Measurements from ENCODE around the gene ALCAM. TPM values are rescaled to one million over a fixed set of nuclear protein-coding genes. Genes with fewer than 3 reads are reported as not detected.

Gene ALCAM
- polyA plus RNA-seq, 1 of the 3 experiments (the other 2 are of a cell fraction), result 58.3 TPM

DNA sequence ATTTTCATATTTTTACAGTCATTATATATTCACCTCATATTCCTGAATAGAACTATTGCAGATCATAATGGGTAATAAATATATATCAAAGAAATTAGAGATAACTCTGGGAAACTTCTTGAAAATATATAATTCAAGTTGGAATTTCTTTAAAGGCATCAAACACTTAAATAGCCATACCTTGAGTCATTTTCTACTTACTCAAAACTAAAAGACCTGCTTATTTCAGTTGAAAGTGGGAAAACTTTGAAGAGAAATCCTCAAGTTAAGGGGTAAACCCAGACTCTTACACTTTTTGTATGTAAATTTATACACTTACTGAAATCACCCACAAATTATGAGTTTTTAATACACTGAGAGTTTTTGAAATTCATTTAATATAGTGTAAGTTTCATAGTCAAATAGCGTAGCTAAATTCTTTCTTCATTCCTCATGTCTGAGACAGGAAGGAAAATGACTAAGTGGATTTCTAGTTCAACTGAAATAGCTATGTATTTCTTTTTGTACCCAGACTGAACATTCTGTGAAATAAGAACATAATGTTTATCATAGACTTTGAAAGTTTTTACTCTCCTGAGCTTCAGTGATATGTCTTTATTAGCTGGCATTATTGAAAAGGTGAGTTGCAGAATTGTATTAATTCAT is 4.6 kb upstream of the ALCAM start:
- Histone ChIP-seq H3K9ac (peak overlapping the region; percentile 57; the same call in 1 of the 2 replicates), H3K4me2 (peak overlapping the region; percentile 55; the same call in 1 of the 2 replicates), H3K4me3 (ENCODE audit: low read depth in 2 of 2, low read length in 1 of 2) (0 out of 4 replicates have a peak overlapping the region, but pooled peaks of 1 of the 2 experiments have one; percentile 15), H3K79me2 (ENCODE audit: insufficient read depth) (peaks cover 5% of the 10 kb centered on the region), H3K27me3 (ENCODE audit: insufficient read depth) (no peaks in the 10 kb centered on the region), H3K9me2 (no peaks in the 10 kb centered on the region), H4K20me1 (ENCODE audit: insufficient read depth) (no peaks in the 10 kb centered on the region), H3K9me3 (no peaks in the 10 kb centered on the region), H3K36me3 (replicated peaks in 1 of 2; ENCODE audit: control insufficient read depth in 1 of 2, insufficient read depth in 2 of 2, low read length in 1 of 2) (no peaks in the 10 kb centered on the region), H2AFZ (ENCODE audit: low read depth) (peak overlapping the region; percentile 47; the same call in 1 of the 2 replicates), H3K27ac (ENCODE audit: low read depth in 2 of 2, low read length in 1 of 2) (peak overlapping the region; percentile 55 to 97; a peak in 3 of 4 replicates), H3K4me1 (ENCODE audit: control insufficient read depth in 1 of 2, insufficient read depth in 2 of 2, low read depth in 1 of 2, low read length in 1 of 2) (peaks cover 7 to 48% of the 10 kb centered on the region in 2 experiments; a peak in 3 of 4 replicates), H3F3A (replicated peaks; ENCODE audit: insufficient read depth) (peaks cover 47% of the 10 kb centered on the region)
- ChIA-PET CTCF (interaction anchor here (2.0 kb wide), 1 partner anchor 765 kb away, joined by 7 read pairs; no protein-coding TSS in a partner anchor), POLR2A (no interaction called here)
- 14% methylated on average over 1 of the region's 1 CpG for WGBS (ENCODE audit: low lambda C conversion rate)
- DNase-seq, result no peak
- TF ChIP-seq, protein P1, sequence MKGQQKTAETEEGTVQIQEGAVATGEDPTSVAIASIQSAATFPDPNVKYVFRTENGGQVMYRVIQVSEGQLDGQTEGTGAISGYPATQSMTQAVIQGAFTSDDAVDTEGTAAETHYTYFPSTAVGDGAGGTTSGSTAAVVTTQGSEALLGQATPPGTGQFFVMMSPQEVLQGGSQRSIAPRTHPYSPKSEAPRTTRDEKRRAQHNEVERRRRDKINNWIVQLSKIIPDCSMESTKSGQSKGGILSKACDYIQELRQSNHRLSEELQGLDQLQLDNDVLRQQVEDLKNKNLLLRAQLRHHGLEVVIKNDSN (IDR thresholded peaks at IDR 0.05; ENCODE audit: borderline replicate concordance, low read depth), result no peak
- TF ChIP-seq, protein P2, sequence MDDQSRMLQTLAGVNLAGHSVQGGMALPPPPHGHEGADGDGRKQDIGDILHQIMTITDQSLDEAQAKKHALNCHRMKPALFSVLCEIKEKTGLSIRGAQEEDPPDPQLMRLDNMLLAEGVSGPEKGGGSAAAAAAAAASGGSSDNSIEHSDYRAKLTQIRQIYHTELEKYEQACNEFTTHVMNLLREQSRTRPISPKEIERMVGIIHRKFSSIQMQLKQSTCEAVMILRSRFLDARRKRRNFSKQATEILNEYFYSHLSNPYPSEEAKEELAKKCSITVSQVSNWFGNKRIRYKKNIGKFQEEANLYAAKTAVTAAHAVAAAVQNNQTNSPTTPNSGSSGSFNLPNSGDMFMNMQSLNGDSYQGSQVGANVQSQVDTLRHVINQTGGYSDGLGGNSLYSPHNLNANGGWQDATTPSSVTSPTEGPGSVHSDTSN (IDR thresholded peaks at IDR 0.05), result peak; percentile 41; the same call in 1 of the 2 replicates
- no peak for TF ChIP-seq MXI1 (IDR thresholded peaks at IDR 0.05; ENCODE audit: low read depth, low read length)
- TF ChIP-seq SIN3A (IDR thresholded peaks at IDR 0.05; ENCODE audit: borderline replicate concordance, low read depth, low read length), result no peak
- peak in 1 of 2 experiments; percentile 62; a peak in 2 of 4 replicates for TF ChIP-seq EP300 (IDR thresholded peaks at IDR 0.05; ENCODE audit: borderline replicate concordance in 1 of 2, low read depth in 1 of 2, low read length in 1 of 2)
- peak; percentile 49; the same call in 1 of the 2 replicates for TF ChIP-seq TEAD4 (IDR thresholded peaks at IDR 0.05; ENCODE audit: borderline replicate concordance, insufficient read depth)
- no peak for TF ChIP-seq SMC3 (IDR thresholded peaks at IDR 0.05; ENCODE audit: low read depth, low read length)
- TF ChIP-seq FOXJ3 (CRISPR knock-in tag; IDR thresholded peaks at IDR 0.05), result no peak
- no peak for TF ChIP-seq TAF1 (IDR thresholded peaks at IDR 0.05; ENCODE audit: borderline replicate concordance, low read depth, low read length)
- peak; percentile 57 for TF ChIP-seq TCF12 (IDR thresholded peaks at IDR 0.05)
- TF ChIP-seq POLR2AphosphoS5 (IDR thresholded peaks at IDR 0.05; ENCODE audit: low read depth, low read length), result no peak
- 0 out of 2 replicates have a peak, but pooled peaks have one; percentile 20 for TF ChIP-seq FOXM1 (IDR thresholded peaks at IDR 0.05; ENCODE audit: low read depth)
- TF ChIP-seq FOSL2 (IDR thresholded peaks at IDR 0.05; ENCODE audit: borderline replicate concordance, low read depth), result peak; percentile 73; the same call in 1 of the 2 replicates
- peak; percentile 61 for TF ChIP-seq JUND (IDR thresholded peaks at IDR 0.05)
- no peak for TF ChIP-seq CTCF (IDR thresholded peaks at IDR 0.05)
- no peak for TF ChIP-seq EZH2phosphoT487 (IDR thresholded peaks at IDR 0.05; ENCODE audit: borderline replicate concordance, low read depth)
- TF ChIP-seq GABPA (IDR thresholded peaks at IDR 0.05; ENCODE audit: low read depth), result no peak
- TF ChIP-seq NFIC (IDR thresholded peaks at IDR 0.05; ENCODE audit: borderline replicate concordance), result no peak
- no peak for TF ChIP-seq GATA2 (CRISPR knock-in tag; IDR thresholded peaks at IDR 0.05)

Data from SK-N-SH (cell line).